ENCODE results near the gene SLC4A7. TPM values are rescaled to one million over a fixed set of nuclear protein-coding genes. Genes with fewer than 3 reads are reported as not detected.

The SLC4A7 gene
- total and polyA plus RNA-seq, 10 of the 15 experiments (the other 5 are each of a cell fraction or from before 2014, with no cell fraction given) = 4.4 to 41.4 (median 18.3) TPM

- ATAC-seq = no peak
- Histone ChIP-seq H3K27me3 (replicated peaks in 1 of 2; ENCODE audit: control insufficient read depth in 2 of 2, insufficient read depth in 2 of 2, low read length in 1 of 2) (no peaks in the 10 kb centered on the region), H4K20me1 (ENCODE audit: control insufficient read depth, insufficient read depth) (no peaks in the 10 kb centered on the region), H3K79me2 (ENCODE audit: control insufficient read depth, insufficient read depth, low read length) (no peaks in the 10 kb centered on the region), H3K4me1 (ENCODE audit: control insufficient read depth, insufficient read depth, low read length) (no peaks in the 10 kb centered on the region), H3K9me3 (replicated peaks; ENCODE audit: control insufficient read depth, insufficient read depth, low read length) (no peaks in the 10 kb centered on the region), H3K4me2 (ENCODE audit: control insufficient read depth, insufficient read depth) (no peak overlapping the region), H3K4me3 (no peak overlapping the region), H2AFZ (ENCODE audit: control insufficient read depth, low read depth, low read length) (no peak overlapping the region), H3K27ac (ENCODE audit: control insufficient read depth, insufficient read depth) (no peak overlapping the region), H3K36me3 (ENCODE audit: control insufficient read depth in 2 of 2, insufficient read depth in 2 of 2, low read length in 1 of 2) (peaks cover 10 to 19% of the 10 kb centered on the region in 2 experiments; a peak in 3 of 4 replicates), H3K9ac (ENCODE audit: control insufficient read depth, insufficient read depth, low read length) (no peak overlapping the region)
- intact Hi-C loops (cut with micrococcal nuclease; ENCODE audit: unreplicated experiment) (no loop called here), in situ Hi-C loops (cut with MboI) (no loop called here)
- FAIRE-seq = no peak
- ChIA-PET CTCF (interaction anchor here (0.6 to 1.2 kb wide), 3 partner anchors 249 to 898 kb away, joined by 3 to 5 read pairs (median 4); no protein-coding TSS in a partner anchor), POLR2A (interaction anchor here (0.6 kb wide), 1 partner anchor 12 kb away, joined by 3 read pairs; no protein-coding TSS in a partner anchor), SMC1A (ENCODE audit: uncharacterized antibody, unreplicated experiment) (interaction anchor here (1.1 kb wide), 1 partner anchor 27 kb away, joined by 3 read pairs; no protein-coding TSS in a partner anchor), RAD21 (ENCODE audit: unreplicated experiment) (no interaction called here)
- no peak for TF ChIP-seq NBN (IDR thresholded peaks at IDR 0.05)
- no peak for TF ChIP-seq PAX5 (IDR thresholded peaks at IDR 0.05; ENCODE audit: borderline replicate concordance, low read depth, low read length)
- no peak for TF ChIP-seq STAT3 (IDR thresholded peaks at IDR 0.05; ENCODE audit: low read depth, low read length)
- TF ChIP-seq BMI1 (IDR thresholded peaks at IDR 0.05; ENCODE audit: borderline replicate concordance) = no peak
- no peak for TF ChIP-seq CHD1 (IDR thresholded peaks at IDR 0.05; ENCODE audit: low read depth, low read length)
- DNase-seq (ENCODE audit: low read depth, low spot score) = no peak
- BruUV-seq (replicated peaks) = no TSS peak
- 100% methylated on average over 2 of the region's 2 CpGs for WGBS (ENCODE audit: insufficient coverage, insufficient replicate concordance, low lambda C conversion rate, missing lambda C conversion rate)
Observed at GRCh38 chr3:27429909-27430308, 54.3 kb downstream of the SLC4A7 start.

GRCh38 chr3:27428446-27428845 lies 55.7 kb downstream of the SLC4A7 start:
- H3K9ac ChIP-seq (ENCODE audit: control insufficient read depth, insufficient read depth, low read length) = no peak overlapping the region
- H3K79me2 ChIP-seq (ENCODE audit: control insufficient read depth, insufficient read depth, low read length) = no peaks in the 10 kb centered on the region
- ATAC-seq (no peak), FAIRE-seq (no peak), DNase-seq (ENCODE audit: low read depth, low spot score) (no peak)
- no peak overlapping the region for H3K4me2 ChIP-seq (ENCODE audit: control insufficient read depth, insufficient read depth)
- H3K27me3 ChIP-seq (replicated peaks in 1 of 2; ENCODE audit: control insufficient read depth in 2 of 2, insufficient read depth in 2 of 2, low read length in 1 of 2) = no peaks in the 10 kb centered on the region
- no peaks in the 10 kb centered on the region for H4K20me1 ChIP-seq (ENCODE audit: control insufficient read depth, insufficient read depth)
- no TSS peak for BruUV-seq (replicated peaks)
- peaks cover 10 to 15% of the 10 kb centered on the region in 2 experiments; a peak in 3 of 4 replicates for H3K36me3 ChIP-seq (ENCODE audit: control insufficient read depth in 2 of 2, insufficient read depth in 2 of 2, low read length in 1 of 2)
- POLR2A ChIA-PET = no interaction called here
- RAD21 ChIA-PET (ENCODE audit: unreplicated experiment) = no interaction called here
- in situ Hi-C loops (cut with MboI) (no loop called here), intact Hi-C loops (cut with micrococcal nuclease; ENCODE audit: unreplicated experiment) (no loop called here)
- no peak overlapping the region for H3K4me3 ChIP-seq
- CTCF ChIA-PET = interaction anchor here (0.9 to 1.5 kb wide), 3 partner anchors 14 to 79 kb away, joined by 3 to 5 read pairs (median 5); no protein-coding TSS in a partner anchor
- SMC1A ChIA-PET (ENCODE audit: uncharacterized antibody, unreplicated experiment) = interaction anchor here (1.2 to 2.0 kb wide), 8 partner anchors 10 to 70 kb away, joined by 3 to 5 read pairs (median 4); no protein-coding TSS in a partner anchor
- no peak overlapping the region for H2AFZ ChIP-seq (ENCODE audit: control insufficient read depth, low read depth, low read length)
- no peaks in the 10 kb centered on the region for H3K4me1 ChIP-seq (ENCODE audit: control insufficient read depth, insufficient read depth, low read length)
- H3K9me3 ChIP-seq (replicated peaks; ENCODE audit: control insufficient read depth, insufficient read depth, low read length) = no peaks in the 10 kb centered on the region
- no peak overlapping the region for H3K27ac ChIP-seq (ENCODE audit: control insufficient read depth, insufficient read depth)
- TF ChIP-seq CBFB (IDR thresholded peaks at IDR 0.05; ENCODE audit: low read depth) (no peak), MYB (IDR thresholded peaks at IDR 0.05; ENCODE audit: borderline replicate concordance, low read depth, low read length) (no peak), SUZ12 (IDR thresholded peaks at IDR 0.05; ENCODE audit: unreplicated experiment) (no peak), POLR2AphosphoS2 (IDR thresholded peaks at IDR 0.05; ENCODE audit: low read depth, low read length) (no peak), NRF1 (conservative IDR thresholded peaks at IDR 0.05; ENCODE audit: low read depth, low read length) (no peak), CBX3 (IDR thresholded peaks at IDR 0.05; ENCODE audit: borderline replicate concordance, low read depth) (no peak), ZBTB33 (IDR thresholded peaks at IDR 0.05) (no peak), RUNX3 (IDR thresholded peaks at IDR 0.05; ENCODE audit: low read length) (no peak), ZZZ3 (IDR thresholded peaks at IDR 0.05; ENCODE audit: control insufficient read depth, insufficient read length, low read depth) (no peak), JUND (IDR thresholded peaks at IDR 0.05; ENCODE audit: low read depth, low read length) (no peak), NFYB (IDR thresholded peaks at IDR 0.05; ENCODE audit: insufficient read depth, low read depth, low read length) (no peak), ZNF24 (IDR thresholded peaks at IDR 0.05) (no peak), ZBED1 (IDR thresholded peaks at IDR 0.05; ENCODE audit: borderline replicate concordance) (no peak)

Data from GM12878 (cell line).